SK-N-SH (cell line): Measurements from ENCODE around the gene CPT1C. TPM values are rescaled to one million over a fixed set of nuclear protein-coding genes. Genes with fewer than 3 reads are reported as not detected.

ENCODE experiments used
- CTCF ChIA-PET: fragments of 300-600, 350-600 bp; formaldehyde crosslinking; extraction: SDS; loops from one replicate; lab custom pipeline; 2021; lab: Yijun Ruan, JAX
- POLR2A ChIA-PET: fragments of 350-600 bp; sonication (Branson Sonifier 250); formaldehyde crosslinking; extraction: SDS; loops from one replicate; lab custom pipeline; 2020; ENCODE audit warnings: antibody characterized with exemption, inconsistent platforms; lab: Yijun Ruan, JAX
- DNase-seq: peaks from one replicate; pipeline ENCODE4 v3.0.0; 2012
- H2AFZ ChIP-seq: fragments of 200-600 bp; sonication (generic); 2 replicates; pipeline ENCODE4 v1.8.1; 2016; ENCODE audit warnings: antibody characterized with exemption, mild to moderate bottlenecking, low read depth
- H3F3A ChIP-seq: fragments of 200-600 bp; sonication (generic); replicated peaks from 2 replicates; pipeline ENCODE3; 2016; ENCODE audit warnings: antibody characterized with exemption, mild to moderate bottlenecking; ENCODE audit not compliant: insufficient read depth
- H3K27ac ChIP-seq, 2 experiments: fragments of 200-500 bp in 1 of 2; fragments of 200-600 bp in 1 of 2; sonication (Bioruptor generic) in 1 of 2; sonication (generic), shearing (Covaris generic) in 1 of 2; 2 replicates each; pipeline versions ENCODE4 v1.5.1 to v1.6.1; 2014 to 2016; ENCODE audit warnings: low read depth in 2 of 2, inconsistent platforms in 1 of 2, low read length in 1 of 2, mild to moderate bottlenecking in 1 of 2, mixed read lengths in 1 of 2
- H3K27me3 ChIP-seq: fragments of 200-600 bp; sonication (generic), shearing (Covaris generic); 2 replicates; pipeline ENCODE4 v1.6.1; 2016; ENCODE audit warnings: mixed run types; ENCODE audit not compliant: insufficient read depth
- H3K36me3 ChIP-seq, 2 experiments: fragments of 200-500 bp in 1 of 2; fragments of 200-600 bp in 1 of 2; sonication (Bioruptor generic) in 1 of 2; sonication (generic) in 1 of 2; replicated peaks in 1 of 2; 2 replicates each; pipeline versions ENCODE3 to v1.5.1; 2014 to 2016; ENCODE audit warnings: low read length in 1 of 2, mild to moderate bottlenecking in 1 of 2; ENCODE audit not compliant: insufficient read depth in 2 of 2, control insufficient read depth in 1 of 2
- H3K4me1 ChIP-seq, 2 experiments: fragments of 200-500 bp in 1 of 2; fragments of 200-600 bp in 1 of 2; sonication (Bioruptor generic) in 1 of 2; sonication (generic), shearing (Covaris generic) in 1 of 2; 2 replicates each; pipeline versions ENCODE4 v1.5.1 to v1.6.1; 2014 to 2016; ENCODE audit warnings: low read depth in 1 of 2, low read length in 1 of 2, mixed run types in 1 of 2; ENCODE audit not compliant: insufficient read depth in 2 of 2, control insufficient read depth in 1 of 2
- H3K4me2 ChIP-seq: fragments of 200-600 bp; sonication (generic), shearing (Covaris generic); 2 replicates; pipeline ENCODE4 v1.6.1; 2017; ENCODE audit warnings: mixed run types
- H3K4me3 ChIP-seq, 2 experiments: fragments of 200-500 bp in 1 of 2; fragments of 200-600 bp in 1 of 2; sonication (Bioruptor generic) in 1 of 2; sonication (generic), shearing (Covaris generic) in 1 of 2; 2 replicates each; pipeline versions ENCODE4 v1.5.1 to v1.8.1; 2014 to 2016; ENCODE audit warnings: low read depth in 2 of 2, inconsistent platforms in 1 of 2, low read length in 1 of 2, mild to moderate bottlenecking in 1 of 2, mixed read lengths in 1 of 2, moderate library complexity in 1 of 2
- H3K79me2 ChIP-seq: fragments of 200-600 bp; sonication (generic); 2 replicates; pipeline ENCODE4 v1.8.1; 2017; ENCODE audit warnings: mild to moderate bottlenecking; ENCODE audit not compliant: insufficient read depth
- H3K9ac ChIP-seq: fragments of 200-600 bp; sonication (generic); 2 replicates; pipeline ENCODE4 v1.6.1; 2017; ENCODE audit warnings: mixed run types
- H3K9me2 ChIP-seq: fragments of 200-600 bp; sonication (generic); 2 replicates; pipeline ENCODE4 v1.6.1; 2017; ENCODE audit warnings: mixed run types
- H3K9me3 ChIP-seq: fragments of 200-600 bp; sonication (generic); 2 replicates; pipeline ENCODE4 v1.6.1; 2017; ENCODE audit warnings: mixed run types, mild to moderate bottlenecking, moderate library complexity
- H4K20me1 ChIP-seq: fragments of 200-600 bp; sonication (generic); 2 replicates; pipeline ENCODE4 v1.6.1; 2017; ENCODE audit warnings: mild to moderate bottlenecking, mixed run types; ENCODE audit not compliant: insufficient read depth
- ELF1 ChIP-seq: IDR thresholded peaks from 2 replicates; pipeline ENCODE4 v1.4.0; 2012
- EP300 ChIP-seq, 2 experiments: IDR thresholded peaks; 2 replicates each; pipeline versions ENCODE4 v1.4.0 to v1.6.1; 2012; ENCODE audit warnings: borderline replicate concordance in 1 of 2, low read depth in 1 of 2, low read length in 1 of 2
- FOXM1 ChIP-seq: IDR thresholded peaks from 2 replicates; pipeline ENCODE4 v1.4.0; 2012; ENCODE audit warnings: low read depth, mild to moderate bottlenecking
- GABPA ChIP-seq: IDR thresholded peaks from 2 replicates; pipeline ENCODE4 v1.4.0; 2012; ENCODE audit warnings: low read depth, mild to moderate bottlenecking
- IRF3 ChIP-seq: fragments of 150-350 bp; IDR thresholded peaks from 2 replicates; pipeline ENCODE4 v1.6.1; 2016; ENCODE audit warnings: mild to moderate bottlenecking, low read depth, low read length
- JUND ChIP-seq: IDR thresholded peaks from 2 replicates; pipeline ENCODE4 v1.4.0; 2012
- MEF2A ChIP-seq: IDR thresholded peaks from 2 replicates; pipeline ENCODE4 v1.4.0; 2012; ENCODE audit warnings: low read depth, borderline replicate concordance
- POLR2AphosphoS5 ChIP-seq: IDR thresholded peaks from 2 replicates; pipeline ENCODE4 v1.6.1; 2012; ENCODE audit warnings: low read depth, low read length
- RAD21 ChIP-seq: IDR thresholded peaks from 2 replicates; pipeline ENCODE4 v1.6.1; 2012; ENCODE audit warnings: mild to moderate bottlenecking, low read length
- RCOR1 ChIP-seq: fragments of 150-350 bp; IDR thresholded peaks from 2 replicates; pipeline ENCODE4 v1.6.1; 2017; ENCODE audit warnings: antibody characterized with exemption, low read length
- RXRA ChIP-seq: IDR thresholded peaks from 2 replicates; pipeline ENCODE4 v1.4.0; 2012; ENCODE audit warnings: low read depth, mild to moderate bottlenecking, borderline replicate concordance
- SIN3A ChIP-seq: IDR thresholded peaks from 2 replicates; pipeline ENCODE4 v1.6.1; 2012; ENCODE audit warnings: low read depth, mild to moderate bottlenecking, low read length, moderate library complexity, borderline replicate concordance
- TEAD4 ChIP-seq: IDR thresholded peaks from 2 replicates; pipeline ENCODE4 v1.4.0; 2012; ENCODE audit warnings: mild to moderate bottlenecking, borderline replicate concordance; ENCODE audit not compliant: insufficient read depth
- WGBS: methylation state at CpG from one replicate; pipeline ENCODE4 v1.1.6; 2017; ENCODE audit warnings: low lambda C conversion rate; 5-methylcytosine and 5-hydroxymethylcytosine counted together
- polyA plus RNA-seq, 3 experiments: library from polyadenylated mRNA; depleted of rRNA; stranded (reverse); fragments of >200 nt; gene quantifications; 2 replicates each; pipeline ENCODE4 v1.2.3, GENCODE V29; 2012
- TF ChIP-seq, protein P1 (sequence below): IDR thresholded peaks from 2 replicates; pipeline ENCODE4; 2012
- TF ChIP-seq, protein P2 (sequence below): IDR thresholded peaks from 2 replicates; pipeline ENCODE4 v1.4.0; 2012; ENCODE audit warnings: low read depth, borderline replicate concordance
- TF ChIP-seq, protein P3 (sequence below): IDR thresholded peaks from 2 replicates; pipeline ENCODE4 v1.6.1; 2012; ENCODE audit warnings: mild to moderate bottlenecking, low read depth, low read length, moderate library complexity
- TF ChIP-seq, protein P4 (sequence below): fragments of 200-600 bp; sonication (generic); IDR thresholded peaks from 2 replicates; pipeline ENCODE4 v1.6.1; 2017; ENCODE audit warnings: antibody characterized with exemption, mild to moderate bottlenecking, moderate library complexity

The CPT1C gene
- polyA plus RNA-seq, 1 of the 3 experiments (the other 2 are of a cell fraction) = 139 TPM

- Histone ChIP-seq H3K9ac (no peak overlapping the region), H3K27me3 (no peaks in the 10 kb centered on the region), H3F3A (no peaks in the 10 kb centered on the region), H2AFZ (no peak overlapping the region), H3K4me3 (no peak overlapping the region), H3K27ac (no peak overlapping the region), H3K9me3 (no peaks in the 10 kb centered on the region), H4K20me1 (no peaks in the 10 kb centered on the region), H3K79me2 (no peaks in the 10 kb centered on the region), H3K36me3 (no peaks in the 10 kb centered on the region), H3K4me2 (no peak overlapping the region), H3K9me2 (no peaks in the 10 kb centered on the region), H3K4me1 (no peaks in the 10 kb centered on the region)
- 89% methylated on average over 23 of the region's 23 CpGs for WGBS
- DNase-seq = no peak
- no peak for TF ChIP-seq JUND
- TF ChIP-seq, protein P1, sequence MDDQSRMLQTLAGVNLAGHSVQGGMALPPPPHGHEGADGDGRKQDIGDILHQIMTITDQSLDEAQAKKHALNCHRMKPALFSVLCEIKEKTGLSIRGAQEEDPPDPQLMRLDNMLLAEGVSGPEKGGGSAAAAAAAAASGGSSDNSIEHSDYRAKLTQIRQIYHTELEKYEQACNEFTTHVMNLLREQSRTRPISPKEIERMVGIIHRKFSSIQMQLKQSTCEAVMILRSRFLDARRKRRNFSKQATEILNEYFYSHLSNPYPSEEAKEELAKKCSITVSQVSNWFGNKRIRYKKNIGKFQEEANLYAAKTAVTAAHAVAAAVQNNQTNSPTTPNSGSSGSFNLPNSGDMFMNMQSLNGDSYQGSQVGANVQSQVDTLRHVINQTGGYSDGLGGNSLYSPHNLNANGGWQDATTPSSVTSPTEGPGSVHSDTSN = no peak
- no peak for TF ChIP-seq RXRA
- no peak for TF ChIP-seq RAD21
- TF ChIP-seq RCOR1 = no peak
- no peak for TF ChIP-seq EP300 (IDR thresholded peaks at IDR 0.05; ENCODE audit: borderline replicate concordance in 1 of 2, low read depth in 1 of 2, low read length in 1 of 2)
- TF ChIP-seq, protein P2, sequence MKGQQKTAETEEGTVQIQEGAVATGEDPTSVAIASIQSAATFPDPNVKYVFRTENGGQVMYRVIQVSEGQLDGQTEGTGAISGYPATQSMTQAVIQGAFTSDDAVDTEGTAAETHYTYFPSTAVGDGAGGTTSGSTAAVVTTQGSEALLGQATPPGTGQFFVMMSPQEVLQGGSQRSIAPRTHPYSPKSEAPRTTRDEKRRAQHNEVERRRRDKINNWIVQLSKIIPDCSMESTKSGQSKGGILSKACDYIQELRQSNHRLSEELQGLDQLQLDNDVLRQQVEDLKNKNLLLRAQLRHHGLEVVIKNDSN = no peak
- TF ChIP-seq IRF3 = no peak
- CTCF ChIA-PET = interaction anchor here (3.0 kb wide), 1 partner anchor 9 kb away, joined by 9 read pairs; no protein-coding TSS in a partner anchor
- POLR2A ChIA-PET = no interaction called here
These were observed 36.5 kb downstream of the CPT1C start for GRCh38 chr19:49727217-49728030.

DNA sequence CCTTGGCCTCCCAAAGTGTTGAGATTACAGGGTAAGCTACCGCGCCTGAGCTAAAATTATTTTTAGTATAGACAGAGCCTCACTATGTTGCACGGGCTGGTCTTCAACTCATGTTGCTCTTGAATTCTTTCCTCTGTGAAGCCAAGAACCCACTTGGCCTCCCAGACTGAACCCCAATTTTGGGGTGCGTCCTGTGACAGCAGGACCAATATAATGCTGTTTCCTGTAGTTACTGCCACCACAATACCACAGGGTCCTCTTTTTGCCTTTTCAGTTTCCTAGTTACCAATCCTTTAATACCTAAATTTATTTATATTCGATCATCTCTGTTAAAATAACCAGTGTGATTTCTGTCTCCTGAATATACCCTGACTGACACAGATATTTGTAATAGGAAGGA, 39.2 kb downstream of the CPT1C start:
- Histone ChIP-seq H3K27ac (no peak overlapping the region), H3F3A (no peaks in the 10 kb centered on the region), H3K9me3 (no peaks in the 10 kb centered on the region), H3K9me2 (no peaks in the 10 kb centered on the region), H2AFZ (no peak overlapping the region), H3K9ac (no peak overlapping the region), H3K4me1 (no peaks in the 10 kb centered on the region), H4K20me1 (no peaks in the 10 kb centered on the region), H3K27me3 (no peaks in the 10 kb centered on the region), H3K4me2 (no peak overlapping the region), H3K4me3 (no peak overlapping the region), H3K36me3 (no peaks in the 10 kb centered on the region), H3K79me2 (no peaks in the 10 kb centered on the region)
- POLR2A ChIA-PET = no interaction called here
- CTCF ChIA-PET = no interaction called here
- DNase-seq = no peak
- WGBS = 63% methylated on average over 5 of the region's 5 CpGs
- TF ChIP-seq TEAD4 (no peak), SIN3A (no peak), POLR2AphosphoS5 (no peak), EP300 (IDR thresholded peaks at IDR 0.05; ENCODE audit: borderline replicate concordance in 1 of 2, low read depth in 1 of 2, low read length in 1 of 2) (no peak), ELF1 (no peak), GABPA (no peak), FOXM1 (no peak), IRF3 (no peak), MEF2A (no peak)
- TF ChIP-seq, protein P3, sequence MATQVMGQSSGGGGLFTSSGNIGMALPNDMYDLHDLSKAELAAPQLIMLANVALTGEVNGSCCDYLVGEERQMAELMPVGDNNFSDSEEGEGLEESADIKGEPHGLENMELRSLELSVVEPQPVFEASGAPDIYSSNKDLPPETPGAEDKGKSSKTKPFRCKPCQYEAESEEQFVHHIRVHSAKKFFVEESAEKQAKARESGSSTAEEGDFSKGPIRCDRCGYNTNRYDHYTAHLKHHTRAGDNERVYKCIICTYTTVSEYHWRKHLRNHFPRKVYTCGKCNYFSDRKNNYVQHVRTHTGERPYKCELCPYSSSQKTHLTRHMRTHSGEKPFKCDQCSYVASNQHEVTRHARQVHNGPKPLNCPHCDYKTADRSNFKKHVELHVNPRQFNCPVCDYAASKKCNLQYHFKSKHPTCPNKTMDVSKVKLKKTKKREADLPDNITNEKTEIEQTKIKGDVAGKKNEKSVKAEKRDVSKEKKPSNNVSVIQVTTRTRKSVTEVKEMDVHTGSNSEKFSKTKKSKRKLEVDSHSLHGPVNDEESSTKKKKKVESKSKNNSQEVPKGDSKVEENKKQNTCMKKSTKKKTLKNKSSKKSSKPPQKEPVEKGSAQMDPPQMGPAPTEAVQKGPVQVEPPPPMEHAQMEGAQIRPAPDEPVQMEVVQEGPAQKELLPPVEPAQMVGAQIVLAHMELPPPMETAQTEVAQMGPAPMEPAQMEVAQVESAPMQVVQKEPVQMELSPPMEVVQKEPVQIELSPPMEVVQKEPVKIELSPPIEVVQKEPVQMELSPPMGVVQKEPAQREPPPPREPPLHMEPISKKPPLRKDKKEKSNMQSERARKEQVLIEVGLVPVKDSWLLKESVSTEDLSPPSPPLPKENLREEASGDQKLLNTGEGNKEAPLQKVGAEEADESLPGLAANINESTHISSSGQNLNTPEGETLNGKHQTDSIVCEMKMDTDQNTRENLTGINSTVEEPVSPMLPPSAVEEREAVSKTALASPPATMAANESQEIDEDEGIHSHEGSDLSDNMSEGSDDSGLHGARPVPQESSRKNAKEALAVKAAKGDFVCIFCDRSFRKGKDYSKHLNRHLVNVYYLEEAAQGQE = no peak
- TF ChIP-seq, protein P4, sequence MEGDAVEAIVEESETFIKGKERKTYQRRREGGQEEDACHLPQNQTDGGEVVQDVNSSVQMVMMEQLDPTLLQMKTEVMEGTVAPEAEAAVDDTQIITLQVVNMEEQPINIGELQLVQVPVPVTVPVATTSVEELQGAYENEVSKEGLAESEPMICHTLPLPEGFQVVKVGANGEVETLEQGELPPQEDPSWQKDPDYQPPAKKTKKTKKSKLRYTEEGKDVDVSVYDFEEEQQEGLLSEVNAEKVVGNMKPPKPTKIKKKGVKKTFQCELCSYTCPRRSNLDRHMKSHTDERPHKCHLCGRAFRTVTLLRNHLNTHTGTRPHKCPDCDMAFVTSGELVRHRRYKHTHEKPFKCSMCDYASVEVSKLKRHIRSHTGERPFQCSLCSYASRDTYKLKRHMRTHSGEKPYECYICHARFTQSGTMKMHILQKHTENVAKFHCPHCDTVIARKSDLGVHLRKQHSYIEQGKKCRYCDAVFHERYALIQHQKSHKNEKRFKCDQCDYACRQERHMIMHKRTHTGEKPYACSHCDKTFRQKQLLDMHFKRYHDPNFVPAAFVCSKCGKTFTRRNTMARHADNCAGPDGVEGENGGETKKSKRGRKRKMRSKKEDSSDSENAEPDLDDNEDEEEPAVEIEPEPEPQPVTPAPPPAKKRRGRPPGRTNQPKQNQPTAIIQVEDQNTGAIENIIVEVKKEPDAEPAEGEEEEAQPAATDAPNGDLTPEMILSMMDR = no peak
